GM18498 (cell line): ENCODE measurements around the gene LRP1B.

ENCODE experiments used
- ATAC-seq: cut with Tn5 transposase; IDR thresholded peaks from one replicate; pipeline ENCODE4 v1.9.1; 2021; ENCODE audit warnings: mild to moderate bottlenecking, moderate library complexity; ENCODE audit not compliant: unreplicated experiment

Gene LRP1B

GRCh38 chr2:141468761-141469160, 662.1 kb downstream of the LRP1B start:
- no peak for ATAC-seq

- no peak for ATAC-seq
Observed at GRCh38 chr2:141467331-141467730, 663.5 kb downstream of the LRP1B start.

GRCh38 chr2:141464995-141465394, 665.8 kb downstream of the LRP1B start:
- ATAC-seq = no peak

GRCh38 chr2:141458351-141458750, 672.5 kb downstream of the LRP1B start:
- ATAC-seq = no peak

GRCh38 chr2:141455877-141456276, 674.9 kb downstream of the LRP1B start:
- ATAC-seq = no peak

GRCh38 chr2:141455211-141455826, 675.5 kb downstream of the LRP1B start:
- no peak for ATAC-seq

GRCh38 chr2:141440072-141440635, 690.7 kb downstream of the LRP1B start:
- ATAC-seq = no peak

- ATAC-seq = no peak
Observed at GRCh38 chr2:141439524-141439923, 691.3 kb downstream of the LRP1B start.

- no peak for ATAC-seq
Observed at GRCh38 chr2:141438536-141438935, 692.3 kb downstream of the LRP1B start.

GRCh38 chr2:141437521-141437920, 693.3 kb downstream of the LRP1B start:
- no peak for ATAC-seq

- ATAC-seq = no peak
Observed at GRCh38 chr2:141423124-141423523, 707.7 kb downstream of the LRP1B start.

- ATAC-seq = no peak
Observed at GRCh38 chr2:141417246-141417797, 713.5 kb downstream of the LRP1B start.

- no peak for ATAC-seq
Observed at GRCh38 chr2:141411419-141411818, 719.4 kb downstream of the LRP1B start.

GRCh38 chr2:141399270-141399669, 731.5 kb downstream of the LRP1B start:
- no peak for ATAC-seq

- no peak for ATAC-seq
Observed at GRCh38 chr2:141393214-141393545, 737.6 kb downstream of the LRP1B start.

- ATAC-seq = no peak
Observed at GRCh38 chr2:141392517-141393213, 738.2 kb downstream of the LRP1B start.

- no peak for ATAC-seq
Observed at GRCh38 chr2:141386168-141386567, 744.6 kb downstream of the LRP1B start.

GRCh38 chr2:141384676-141385075, 746.1 kb downstream of the LRP1B start:
- ATAC-seq = no peak

GRCh38 chr2:141381946-141382345, 748.9 kb downstream of the LRP1B start:
- no peak for ATAC-seq

- ATAC-seq = no peak
Observed at GRCh38 chr2:141380008-141380979, 750.5 kb downstream of the LRP1B start.

- ATAC-seq = no peak
Observed at GRCh38 chr2:141364821-141365220, 766.0 kb downstream of the LRP1B start.
